GM12874 (cell line): ENCODE data around the gene FLYWCH1.

Source experiments
- CTCF ChIP-seq: IDR thresholded peaks from 2 replicates; pipeline ENCODE4 v1.5.1; 2011; ENCODE audit warnings: low read depth, mild to moderate bottlenecking, control low read depth, low read length, moderate library complexity; ENCODE audit not compliant: insufficient read depth

Gene FLYWCH1

DNA sequence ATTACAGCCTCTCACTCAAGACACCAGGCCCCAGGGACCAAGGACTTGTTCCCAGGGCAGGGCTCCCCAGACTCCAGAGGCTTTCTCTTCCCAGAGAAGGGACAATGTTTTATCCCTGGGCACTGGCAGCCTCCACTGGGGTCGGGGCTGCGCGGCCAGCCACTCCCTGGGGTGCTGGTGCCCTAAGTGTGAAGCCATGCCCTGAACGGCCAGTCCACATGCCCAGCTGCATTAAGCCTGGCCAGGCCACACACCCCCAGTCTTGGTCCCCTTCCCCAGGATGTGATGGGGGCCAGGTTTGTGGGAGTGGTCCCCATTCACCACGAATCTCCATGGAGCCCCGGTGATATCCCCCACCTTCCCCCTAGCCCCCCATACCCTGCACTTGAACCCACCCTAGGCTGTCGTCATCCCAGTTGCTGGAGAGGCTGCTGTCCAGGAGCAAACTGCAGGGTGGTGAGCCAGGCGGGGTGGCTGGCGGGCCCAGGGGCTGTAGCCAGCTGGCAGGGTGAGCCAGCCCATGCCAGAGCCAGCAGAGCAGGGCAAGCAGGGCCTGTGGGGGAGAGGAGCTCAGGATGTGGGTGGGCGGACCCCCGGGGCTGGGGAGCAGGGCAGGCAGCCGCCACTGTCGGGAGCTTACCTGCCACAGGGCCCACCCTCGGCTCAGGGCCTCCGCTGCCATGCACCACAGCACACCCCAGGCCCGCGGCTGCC, 62.0 kb downstream of the FLYWCH1 start:
- no peak for TF ChIP-seq CTCF

DNA sequence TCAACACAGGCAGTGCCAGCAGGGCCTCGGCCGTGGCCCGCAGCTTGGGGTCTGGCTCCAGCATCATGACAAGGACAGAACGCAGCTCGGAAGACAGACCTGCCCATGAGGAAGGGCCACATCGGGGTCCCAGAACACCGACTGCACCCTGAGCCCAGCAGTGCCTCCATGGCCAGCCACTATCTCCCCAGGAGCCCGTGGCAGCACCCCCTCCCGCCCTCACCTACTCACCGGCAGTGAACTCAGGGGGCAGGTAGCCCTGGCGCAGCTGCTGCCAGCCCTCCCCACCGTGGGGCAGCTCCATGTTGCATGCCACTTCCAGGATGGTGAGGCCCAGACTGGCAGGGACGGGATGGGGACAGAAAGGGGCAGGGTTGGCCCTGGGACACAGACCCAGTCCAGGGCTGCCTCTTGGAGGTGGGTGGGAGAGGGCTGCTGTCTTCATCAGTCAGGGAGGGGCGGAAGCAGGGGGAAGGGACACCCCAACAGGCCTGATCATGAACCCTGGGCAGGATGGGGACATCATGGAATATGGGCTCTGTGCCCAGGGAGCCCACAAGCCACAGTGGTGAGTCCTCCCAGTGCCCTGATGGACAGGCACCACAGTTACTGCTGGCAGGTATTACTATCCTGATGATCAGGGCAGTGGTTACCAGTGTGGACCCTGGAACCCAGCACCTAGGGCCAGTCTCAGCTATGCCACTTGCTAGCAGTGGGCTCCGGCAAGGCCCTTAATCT, 62.8 kb downstream of the FLYWCH1 start:
- no peak for TF ChIP-seq CTCF

DNA sequence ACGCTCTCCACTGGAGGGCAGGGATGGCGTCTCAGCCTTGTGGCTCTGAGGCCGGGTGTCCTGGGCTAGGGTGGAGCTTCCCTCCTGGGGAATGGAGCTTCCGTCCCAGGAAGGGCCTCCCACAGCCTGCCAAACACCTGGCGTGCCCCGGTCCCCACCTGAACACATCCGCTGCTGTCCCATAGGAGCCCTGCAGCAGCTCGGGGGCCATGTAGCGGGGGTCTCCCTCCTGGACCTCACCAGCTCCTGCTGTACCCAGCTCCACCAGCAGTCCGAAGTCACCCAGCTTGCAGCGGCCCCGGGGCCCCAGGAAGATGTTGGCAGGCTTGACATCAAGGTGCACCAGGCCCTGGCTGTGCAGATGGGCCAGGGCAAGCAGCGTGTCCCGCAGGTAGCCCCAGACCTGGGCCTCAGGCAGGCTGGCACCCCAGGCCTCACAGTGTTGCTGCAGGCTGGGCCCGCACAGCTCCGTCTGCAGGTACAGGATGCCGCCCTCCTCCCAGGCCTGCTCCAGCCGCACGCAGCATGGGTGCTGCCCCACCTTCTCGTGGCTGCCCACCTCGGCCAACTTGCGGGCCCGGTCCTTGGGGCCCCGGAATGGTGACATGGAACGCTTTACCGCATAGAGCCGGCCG, 63.5 kb downstream of the FLYWCH1 start:
- no peak for TF ChIP-seq CTCF

GRCh38 chr16:2976201-2976600, 64.5 kb downstream of the FLYWCH1 start:
- TF ChIP-seq CTCF: no peak

GRCh38 chr16:2976673-2977072, 64.9 kb downstream of the FLYWCH1 start:
- TF ChIP-seq CTCF: no peak

GRCh38 chr16:2977440-2977839, 65.7 kb downstream of the FLYWCH1 start:
- no peak for TF ChIP-seq CTCF

- no peak for TF ChIP-seq CTCF
Measured at GRCh38 chr16:2979669-2980226, 68.0 kb downstream of the FLYWCH1 start.
